Stimulated activated CD8-positive, alpha-beta memory T cell treated with anti-CD3 and anti-CD28 coated beads, Interleukin-12 subunit alpha, Interleukin-12 subunit beta, amount 100 ng/mL, for 4 hours (primary cell): ENCODE results near the gene NCDN.

Experiments used
- DNase-seq: peaks from one replicate; pipeline ENCODE4 v3.0.0-alpha.2; 2020; ENCODE audit warnings: low read depth

NCDN gene

GRCh38 chr1:35590476-35591040 lies 33.0 kb downstream of the NCDN start:
- no peak for DNase-seq

- DNase-seq: no peak
These were observed 33.6 kb downstream of the NCDN start for GRCh38 chr1:35591211-35591610.

GRCh38 chr1:35592991-35593769 lies 35.6 kb downstream of the NCDN start:
- no peak for DNase-seq

GRCh38 chr1:35594005-35594760 lies 36.6 kb downstream of the NCDN start:
- no peak for DNase-seq

- no peak for DNase-seq
These were observed 38.1 kb downstream of the NCDN start for GRCh38 chr1:35595684-35596083.

GRCh38 chr1:35597870-35598269 lies 40.3 kb downstream of the NCDN start:
- no peak for DNase-seq

GRCh38 chr1:35598895-35599294 lies 41.3 kb downstream of the NCDN start:
- no peak for DNase-seq

GRCh38 chr1:35599411-35599810 lies 41.8 kb downstream of the NCDN start:
- no peak for DNase-seq

GRCh38 chr1:35600593-35600992 lies 43.0 kb downstream of the NCDN start:
- DNase-seq: no peak

GRCh38 chr1:35603468-35603867 lies 45.9 kb downstream of the NCDN start:
- no peak for DNase-seq

GRCh38 chr1:35603941-35604340 lies 46.3 kb downstream of the NCDN start:
- no peak for DNase-seq

GRCh38 chr1:35605071-35605866 lies 47.7 kb downstream of the NCDN start:
- DNase-seq: no peak

- no peak for DNase-seq
These were observed 48.2 kb downstream of the NCDN start for GRCh38 chr1:35605867-35606182.

GRCh38 chr1:35611655-35612054 lies 54.1 kb downstream of the NCDN start:
- no peak for DNase-seq

GRCh38 chr1:35615440-35615839 lies 57.8 kb downstream of the NCDN start:
- DNase-seq: no peak
